Lower leg skin (tissue), 3 donors: Measurements from ENCODE around the gene EEFSEC.

ENCODE experiments used
- POLR2A ChIP-seq, 2 donors: fragments of 450-650 bp; IDR thresholded peaks; one replicate each; pipeline ENCODE4 v1.6.1; 2016 to 2017; ENCODE audit warnings: antibody characterized with exemption in 2 of 2, mild to moderate bottlenecking in 1 of 2, moderate library complexity in 1 of 2
- TF ChIP-seq, protein P1 (sequence below), 3 donors: fragments of 450-650 bp; IDR thresholded peaks; one replicate each; pipeline ENCODE4 v1.5.1; 2016; ENCODE audit warnings: antibody characterized with exemption in 3 of 3, mild to moderate bottlenecking in 3 of 3, moderate library complexity in 2 of 3

DNA sequence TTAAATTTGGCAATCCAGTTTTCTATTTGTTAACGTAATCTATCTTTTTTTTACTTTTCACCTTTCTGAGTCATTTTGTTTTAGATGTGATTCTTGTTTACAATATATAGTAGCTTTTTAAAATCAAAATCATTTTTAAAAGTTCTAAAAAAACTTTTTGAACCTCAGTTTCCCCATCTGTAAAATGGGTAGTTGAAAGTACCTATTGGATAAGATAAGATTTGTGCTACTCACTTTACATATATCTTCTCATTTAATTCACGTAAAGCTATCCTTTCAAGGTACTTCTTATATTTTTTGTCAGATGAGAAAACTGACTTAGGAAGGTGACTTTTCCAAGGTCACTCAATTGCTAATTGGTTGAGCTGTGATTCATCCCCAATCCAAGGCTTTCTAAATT lies 153.2 kb downstream of the EEFSEC start:
- TF ChIP-seq, protein P1, sequence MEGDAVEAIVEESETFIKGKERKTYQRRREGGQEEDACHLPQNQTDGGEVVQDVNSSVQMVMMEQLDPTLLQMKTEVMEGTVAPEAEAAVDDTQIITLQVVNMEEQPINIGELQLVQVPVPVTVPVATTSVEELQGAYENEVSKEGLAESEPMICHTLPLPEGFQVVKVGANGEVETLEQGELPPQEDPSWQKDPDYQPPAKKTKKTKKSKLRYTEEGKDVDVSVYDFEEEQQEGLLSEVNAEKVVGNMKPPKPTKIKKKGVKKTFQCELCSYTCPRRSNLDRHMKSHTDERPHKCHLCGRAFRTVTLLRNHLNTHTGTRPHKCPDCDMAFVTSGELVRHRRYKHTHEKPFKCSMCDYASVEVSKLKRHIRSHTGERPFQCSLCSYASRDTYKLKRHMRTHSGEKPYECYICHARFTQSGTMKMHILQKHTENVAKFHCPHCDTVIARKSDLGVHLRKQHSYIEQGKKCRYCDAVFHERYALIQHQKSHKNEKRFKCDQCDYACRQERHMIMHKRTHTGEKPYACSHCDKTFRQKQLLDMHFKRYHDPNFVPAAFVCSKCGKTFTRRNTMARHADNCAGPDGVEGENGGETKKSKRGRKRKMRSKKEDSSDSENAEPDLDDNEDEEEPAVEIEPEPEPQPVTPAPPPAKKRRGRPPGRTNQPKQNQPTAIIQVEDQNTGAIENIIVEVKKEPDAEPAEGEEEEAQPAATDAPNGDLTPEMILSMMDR (IDR thresholded peaks at IDR 0.05): no peak
- no peak for TF ChIP-seq POLR2A (IDR thresholded peaks at IDR 0.05)
